Activated naive CD8-positive, alpha-beta T cell treated with anti-CD3 and anti-CD28 coated beads for 36 hours (primary cell): Measurements from ENCODE around the gene STK10. TPM values are rescaled to one million over a fixed set of nuclear protein-coding genes. Genes with fewer than 3 reads are reported as not detected.
"Not testable (repeated sequence)": the region's sequence is repeated elsewhere in the genome, so short reads cannot be mapped to it uniquely, and the experiment has no call there.

ENCODE experiments used
- DNase-seq: peaks from one replicate; pipeline ENCODE4 v3.0.0; 2021
- H3K27ac Mint-ChIP-seq: one replicate; pipeline ENCODE4 v1.8.0; 2022; ENCODE audit warnings: mild to moderate bottlenecking, moderate library complexity, mixed read lengths
- H3K27me3 Mint-ChIP-seq: one replicate; pipeline ENCODE4 v1.8.0; 2022; ENCODE audit warnings: mild to moderate bottlenecking, mixed read lengths
- H3K36me3 Mint-ChIP-seq: one replicate; pipeline ENCODE4 v1.8.0; 2021; ENCODE audit warnings: mild to moderate bottlenecking, mixed read lengths
- H3K4me1 Mint-ChIP-seq: one replicate; pipeline ENCODE4 v1.8.0; 2021; ENCODE audit warnings: mixed read lengths
- H3K4me3 Mint-ChIP-seq: one replicate; pipeline ENCODE4 v1.8.0; 2022; ENCODE audit warnings: mild to moderate bottlenecking, moderate library complexity, mixed read lengths
- H3K9me3 Mint-ChIP-seq: one replicate; pipeline ENCODE4 v1.8.0; 2022; ENCODE audit warnings: mixed read lengths
- total RNA-seq, 2 experiments: library from RNA; stranded (reverse); gene quantifications; one replicate each; pipeline ENCODE4 v1.2.3, GENCODE V29; 2021

STK10 gene
- total RNA-seq, 2 experiments from 2014 or later, result 83.7 to 93.2 TPM

DNA sequence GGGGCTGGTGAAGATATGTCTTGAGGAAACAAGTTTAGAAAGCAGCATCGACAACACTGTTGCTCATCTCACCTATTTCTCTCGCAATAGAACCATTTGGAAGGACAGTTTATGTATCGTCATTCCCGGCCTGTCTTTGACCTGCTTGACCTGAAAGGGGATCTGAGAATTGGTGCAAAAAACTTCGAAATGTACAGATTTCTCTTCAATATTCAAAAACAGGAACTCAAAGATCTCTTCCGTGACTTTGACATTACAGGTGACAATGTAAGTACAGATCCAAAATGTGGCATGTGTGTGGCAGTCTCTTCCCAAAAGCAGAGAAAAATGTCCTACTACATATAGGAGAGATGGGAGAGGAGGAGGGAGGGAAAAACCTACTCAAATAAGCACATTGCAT lies 12.5 kb upstream of the STK10 start:
- Mint-ChIP-seq H3K4me3 (no peak overlapping the region), H3K27ac (no peak overlapping the region), H3K27me3 (no peaks in the 10 kb centered on the region), H3K9me3 (no peaks in the 10 kb centered on the region), H3K4me1 (no peaks in the 10 kb centered on the region), H3K36me3 (no peaks in the 10 kb centered on the region)
- no peak for DNase-seq

- no peaks in the 10 kb centered on the region for H3K36me3 Mint-ChIP-seq
- H3K4me1 Mint-ChIP-seq, result no peaks in the 10 kb centered on the region
- no peaks in the 10 kb centered on the region for H3K9me3 Mint-ChIP-seq
- DNase-seq, result no peak
- H3K27me3 Mint-ChIP-seq, result no peaks in the 10 kb centered on the region
- H3K27ac Mint-ChIP-seq, result no peak overlapping the region
- no peak overlapping the region for H3K4me3 Mint-ChIP-seq
Observed at GRCh38 chr5:172199446-172199845, 11.4 kb upstream of the STK10 start.

GRCh38 chr5:172197775-172198174 lies 9.8 kb upstream of the STK10 start:
- H3K4me1 Mint-ChIP-seq, H3K4me3 Mint-ChIP-seq, DNase-seq, H3K27me3 Mint-ChIP-seq, H3K9me3 Mint-ChIP-seq, H3K27ac Mint-ChIP-seq, H3K36me3 Mint-ChIP-seq: not testable (repeated sequence)

GRCh38 chr5:172194985-172195774 lies 7.2 kb upstream of the STK10 start:
- H3K9me3 Mint-ChIP-seq, result no peaks in the 10 kb centered on the region
- no peaks in the 10 kb centered on the region for H3K36me3 Mint-ChIP-seq
- DNase-seq, result no peak
- no peaks in the 10 kb centered on the region for H3K4me1 Mint-ChIP-seq
- H3K27ac Mint-ChIP-seq, result no peak overlapping the region
- no peak overlapping the region for H3K4me3 Mint-ChIP-seq
- H3K27me3 Mint-ChIP-seq, result no peaks in the 10 kb centered on the region

- no peaks in the 10 kb centered on the region for H3K9me3 Mint-ChIP-seq
- no peak within 1 kb of the TSS for H3K27ac Mint-ChIP-seq
- no peaks in the 10 kb centered on the region for H3K36me3 Mint-ChIP-seq
- no peak within 1 kb of the TSS for H3K4me3 Mint-ChIP-seq
- no peak for DNase-seq
- peaks cover 4% of the 10 kb centered on the region for H3K4me1 Mint-ChIP-seq
- H3K27me3 Mint-ChIP-seq, result no peaks in the 10 kb centered on the region
Observed at GRCh38 chr5:172193872-172194271, 5.8 kb upstream of the STK10 start, which contains the start of gene EFCAB9. Gene EFCAB9, plus strand, starts transcription at chr5:172194172. Its CDS starts 1 bp downstream, at chr5:172194173.

GRCh38 chr5:172189693-172190296 lies 1.8 kb upstream of the STK10 start:
- H3K9me3 Mint-ChIP-seq, result no peaks in the 10 kb centered on the region

DNA sequence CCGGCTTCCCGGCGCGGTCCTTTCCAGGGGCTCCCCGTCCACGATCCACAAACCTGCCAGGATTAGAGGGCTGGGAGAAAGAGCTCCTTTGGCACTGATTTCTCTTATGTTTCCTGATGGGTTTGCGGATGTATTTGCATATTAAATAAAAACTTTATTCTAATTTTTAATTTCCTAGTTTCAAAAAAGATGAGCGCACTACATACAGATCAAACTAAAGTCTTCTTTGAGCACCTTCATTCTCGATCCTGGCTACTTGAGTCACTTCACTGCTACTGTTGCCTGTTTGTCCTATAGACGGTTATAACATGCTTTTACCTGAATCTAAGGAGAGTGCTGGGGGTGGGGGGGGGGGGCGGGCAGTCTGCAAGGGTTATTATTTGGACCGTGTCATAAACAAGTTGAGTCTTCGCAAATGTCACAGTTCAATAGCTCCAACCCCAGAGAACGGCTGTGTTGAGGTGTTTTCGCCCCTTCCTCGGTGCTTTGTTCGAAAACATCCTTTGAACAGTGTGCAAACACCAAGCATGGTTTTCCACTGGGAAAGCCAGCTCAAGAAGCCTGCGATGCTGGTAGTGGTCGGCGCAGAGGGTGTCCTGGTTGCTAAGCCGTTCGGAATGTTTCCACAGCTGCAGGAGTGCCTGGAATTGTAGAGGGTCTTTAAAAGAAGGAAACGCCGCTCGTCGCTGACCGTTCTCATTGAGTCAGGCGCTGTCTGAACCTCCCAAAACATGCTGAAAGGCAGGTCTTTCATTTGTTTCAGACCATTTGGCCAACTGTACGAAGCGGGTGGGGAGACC lies 1.1 kb upstream of the STK10 start:
- Mint-ChIP-seq H3K36me3 (peaks cover 29% of the 10 kb centered on the region), H3K4me1 (peaks cover 23% of the 10 kb centered on the region), H3K27me3 (no peaks in the 10 kb centered on the region), H3K9me3 (no peaks in the 10 kb centered on the region), H3K4me3 (peak overlapping the region; percentile 88), H3K27ac (no peak overlapping the region)
- no peak for DNase-seq

More at GRCh38 chr5:172189693-172190296, 1.8 kb upstream of the STK10 start:
- Mint-ChIP-seq H3K36me3 (peaks cover 22% of the 10 kb centered on the region), H3K4me3 (no peak overlapping the region), H3K27me3 (no peaks in the 10 kb centered on the region), H3K4me1 (peaks cover 16% of the 10 kb centered on the region), H3K27ac (peak overlapping the region; percentile 4)
- DNase-seq, result no peak

DNA sequence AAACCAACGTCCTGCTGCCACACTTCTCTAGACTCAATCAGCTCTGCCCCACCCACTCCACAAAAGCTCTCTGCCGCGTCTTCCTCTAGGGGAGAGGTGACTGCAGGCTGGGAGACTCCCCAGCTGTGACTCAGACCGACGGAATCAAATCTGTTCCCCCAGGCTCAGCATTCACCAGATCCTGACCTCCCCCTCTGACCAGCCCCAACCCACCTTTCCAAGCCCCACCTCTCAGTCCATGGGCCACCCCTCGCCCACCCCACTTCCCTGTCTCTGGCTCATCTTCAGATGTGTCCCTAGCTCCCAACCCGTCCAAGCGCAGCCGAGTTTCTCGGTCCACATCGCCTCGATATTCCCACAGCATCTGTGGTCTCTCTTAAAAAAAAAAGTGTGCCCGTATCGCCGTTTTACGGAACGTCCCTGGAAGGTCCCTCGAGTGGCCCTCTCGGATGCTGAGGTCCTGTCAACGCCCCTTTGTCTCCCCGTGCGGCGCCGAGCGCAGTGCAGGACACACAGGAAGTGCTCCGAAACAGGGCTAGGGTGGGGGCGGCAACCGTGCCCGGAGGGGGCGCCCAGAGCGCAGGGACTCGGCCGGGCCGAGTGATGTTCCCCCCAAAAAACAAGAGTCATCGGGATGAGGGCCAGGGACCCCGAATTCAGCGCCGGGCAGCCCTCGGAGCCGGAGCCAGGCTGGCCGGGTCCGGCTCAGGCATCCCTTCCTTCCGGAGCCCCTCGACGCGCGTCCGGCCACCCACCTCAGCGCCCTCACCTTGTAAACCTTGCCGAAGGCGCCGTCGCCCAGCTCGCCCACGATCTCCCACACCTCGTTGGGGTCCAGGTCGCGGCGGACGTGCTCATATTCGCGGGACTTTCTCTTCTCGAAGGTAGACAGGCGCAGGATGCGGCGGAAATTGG lies 649 bp downstream of the STK10 start:
- Mint-ChIP-seq H3K4me1 (peaks cover 38% of the 10 kb centered on the region), H3K9me3 (no peaks in the 10 kb centered on the region), H3K27ac (peak overlapping the region; percentile 95), H3K4me3 (peak overlapping the region; percentile 96), H3K36me3 (peaks cover 45% of the 10 kb centered on the region), H3K27me3 (no peaks in the 10 kb centered on the region)
- peak; percentile 78 for DNase-seq

DNA sequence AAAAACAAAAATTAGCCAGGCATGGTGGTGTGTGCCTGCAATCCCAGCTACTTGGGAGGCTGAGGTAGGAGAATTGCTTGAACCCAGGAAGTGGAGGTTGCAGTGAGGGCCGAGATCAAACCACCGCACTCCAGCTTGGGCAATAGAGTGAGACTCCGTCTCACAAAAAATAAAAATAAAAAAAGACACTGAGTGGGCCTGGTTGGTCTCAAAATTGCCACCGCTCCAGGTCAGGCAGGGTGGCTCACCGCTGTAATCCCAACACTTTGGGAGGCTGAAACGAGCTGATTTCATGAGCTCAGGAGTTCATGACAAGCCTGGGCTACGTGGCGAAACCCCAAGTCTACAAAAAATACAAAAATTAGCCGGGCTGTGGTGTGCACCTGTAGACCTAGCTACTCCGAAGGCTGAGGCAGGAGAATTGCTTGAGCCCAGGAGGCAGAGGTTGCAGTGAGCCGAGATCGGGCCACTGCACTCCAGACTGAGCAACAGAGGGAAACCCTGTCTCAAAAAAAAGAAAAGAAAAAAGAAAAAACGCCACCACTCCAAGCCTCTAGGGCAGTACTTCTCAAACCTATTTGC lies 1.8 kb downstream of the STK10 start:
- H3K4me1 Mint-ChIP-seq, result peaks cover 42% of the 10 kb centered on the region
- H3K4me3 Mint-ChIP-seq, result peak overlapping the region; percentile 96
- no peaks in the 10 kb centered on the region for H3K27me3 Mint-ChIP-seq
- no peaks in the 10 kb centered on the region for H3K9me3 Mint-ChIP-seq
- H3K36me3 Mint-ChIP-seq, result peaks cover 52% of the 10 kb centered on the region
- H3K27ac Mint-ChIP-seq, result peak overlapping the region; percentile 95
- DNase-seq, result no peak

DNA sequence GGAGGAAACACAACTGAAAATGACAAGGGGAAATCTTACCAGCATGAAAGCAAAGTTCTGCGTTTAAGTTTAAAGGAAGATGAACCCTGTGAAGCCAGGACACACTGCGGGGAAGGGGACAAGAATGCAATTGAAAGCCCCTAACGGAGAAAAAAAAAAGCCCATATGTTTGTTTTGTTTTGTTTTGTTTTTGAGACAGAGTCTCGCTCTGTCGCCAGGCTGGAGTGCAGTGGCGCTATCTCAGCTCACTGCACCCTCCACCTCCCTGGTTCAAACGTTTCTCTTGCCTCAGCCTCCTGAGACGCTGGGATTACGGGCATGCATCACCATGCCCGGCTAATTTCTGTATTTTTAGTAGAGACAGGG lies 2.9 kb downstream of the STK10 start:
- peaks cover 57% of the 10 kb centered on the region for H3K36me3 Mint-ChIP-seq
- no peak for DNase-seq
- peak overlapping the region; percentile 95 for H3K27ac Mint-ChIP-seq
- no peaks in the 10 kb centered on the region for H3K27me3 Mint-ChIP-seq
- peak overlapping the region; percentile 96 for H3K4me3 Mint-ChIP-seq
- H3K4me1 Mint-ChIP-seq, result peaks cover 51% of the 10 kb centered on the region
- H3K9me3 Mint-ChIP-seq, result no peaks in the 10 kb centered on the region

DNA sequence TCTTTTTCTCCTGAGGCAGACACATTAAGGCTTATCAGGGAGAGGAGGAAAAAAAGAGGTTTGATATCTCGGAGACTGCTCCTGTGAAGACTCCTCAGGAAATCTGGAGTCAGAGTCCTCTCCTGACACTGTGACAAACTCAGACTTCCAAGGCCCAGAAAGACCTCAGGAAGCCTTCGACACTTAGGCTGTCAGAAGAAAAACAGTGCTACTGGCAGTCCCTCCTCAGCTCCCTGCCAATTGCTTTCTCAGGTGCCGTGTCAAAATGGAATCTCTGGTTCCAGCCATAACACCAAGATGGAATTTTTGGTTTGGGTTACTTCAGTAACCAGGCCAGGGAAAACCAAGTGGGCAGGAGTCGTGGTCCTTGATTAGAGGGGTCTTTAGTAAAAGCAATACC lies 4.1 kb downstream of the STK10 start:
- peak overlapping the region; percentile 96 for H3K4me3 Mint-ChIP-seq
- H3K4me1 Mint-ChIP-seq, result peaks cover 59% of the 10 kb centered on the region

GRCh38 chr5:172182291-172182690 lies 5.7 kb downstream of the STK10 start:
- H3K27ac Mint-ChIP-seq, result peak overlapping the region; percentile 95
- peaks cover 74% of the 10 kb centered on the region for H3K4me1 Mint-ChIP-seq
- H3K4me3 Mint-ChIP-seq, result no peak overlapping the region
- peaks cover 66% of the 10 kb centered on the region for H3K36me3 Mint-ChIP-seq
- no peak for DNase-seq
- no peaks in the 10 kb centered on the region for H3K27me3 Mint-ChIP-seq
- H3K9me3 Mint-ChIP-seq, result no peaks in the 10 kb centered on the region

More for the DNA sequence above, 4.1 kb downstream of the STK10 start:
- peaks cover 57% of the 10 kb centered on the region for H3K36me3 Mint-ChIP-seq
- H3K9me3 Mint-ChIP-seq, result no peaks in the 10 kb centered on the region
- no peak for DNase-seq
- H3K27me3 Mint-ChIP-seq, result no peaks in the 10 kb centered on the region
- peak overlapping the region; percentile 95 for H3K27ac Mint-ChIP-seq

- Mint-ChIP-seq H3K27me3 (no peaks in the 10 kb centered on the region), H3K4me3 (peak overlapping the region; percentile 83), H3K27ac (peak overlapping the region; percentile 92), H3K4me1 (peaks cover 85% of the 10 kb centered on the region), H3K36me3 (peaks cover 69% of the 10 kb centered on the region), H3K9me3 (no peaks in the 10 kb centered on the region)
- DNase-seq, result no peak
Observed at GRCh38 chr5:172180936-172181335, 7.1 kb downstream of the STK10 start.
